ENCODE data around the gene DNAJC1.
"Not testable (repeated sequence)": the region's sequence is repeated elsewhere in the genome, so short reads cannot be mapped to it uniquely, and the experiment has no call there.

DNAJC1 gene

GRCh38 chr10:21721000-21721665 is 282.4 kb downstream of the DNAJC1 start:
- H4K20me1 ChIP-seq (ENCODE audit: insufficient read depth, low read length), result 0 out of 2 replicates have a peak, but pooled peaks cover 5% of the 10 kb centered on the region
- no peaks in the 10 kb centered on the region for H3K9me2 ChIP-seq (ENCODE audit: low read depth, low read length)
- H3K79me2 ChIP-seq (ENCODE audit: insufficient read depth, low read length), result no peaks in the 10 kb centered on the region
- H3K27ac ChIP-seq (ENCODE audit: low read depth, low read length, poor library complexity, severe bottlenecking), result no peak overlapping the region
- no peak overlapping the region for H3K4me3 ChIP-seq (ENCODE audit: low read depth, low read length, poor library complexity, severe bottlenecking)
- no peak overlapping the region for H3K4me2 ChIP-seq (ENCODE audit: low read length)
- TF ChIP-seq, protein P1, sequence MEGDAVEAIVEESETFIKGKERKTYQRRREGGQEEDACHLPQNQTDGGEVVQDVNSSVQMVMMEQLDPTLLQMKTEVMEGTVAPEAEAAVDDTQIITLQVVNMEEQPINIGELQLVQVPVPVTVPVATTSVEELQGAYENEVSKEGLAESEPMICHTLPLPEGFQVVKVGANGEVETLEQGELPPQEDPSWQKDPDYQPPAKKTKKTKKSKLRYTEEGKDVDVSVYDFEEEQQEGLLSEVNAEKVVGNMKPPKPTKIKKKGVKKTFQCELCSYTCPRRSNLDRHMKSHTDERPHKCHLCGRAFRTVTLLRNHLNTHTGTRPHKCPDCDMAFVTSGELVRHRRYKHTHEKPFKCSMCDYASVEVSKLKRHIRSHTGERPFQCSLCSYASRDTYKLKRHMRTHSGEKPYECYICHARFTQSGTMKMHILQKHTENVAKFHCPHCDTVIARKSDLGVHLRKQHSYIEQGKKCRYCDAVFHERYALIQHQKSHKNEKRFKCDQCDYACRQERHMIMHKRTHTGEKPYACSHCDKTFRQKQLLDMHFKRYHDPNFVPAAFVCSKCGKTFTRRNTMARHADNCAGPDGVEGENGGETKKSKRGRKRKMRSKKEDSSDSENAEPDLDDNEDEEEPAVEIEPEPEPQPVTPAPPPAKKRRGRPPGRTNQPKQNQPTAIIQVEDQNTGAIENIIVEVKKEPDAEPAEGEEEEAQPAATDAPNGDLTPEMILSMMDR (IDR thresholded peaks at IDR 0.05; ENCODE audit: low read length), result no peak
- no peak for TF ChIP-seq EZH2 (IDR thresholded peaks at IDR 0.05; ENCODE audit: borderline replicate concordance, low read length)
- peaks cover 13% of the 10 kb centered on the region for H3K4me1 ChIP-seq (ENCODE audit: insufficient read depth, low read length, severe bottlenecking)
- H3K36me3 ChIP-seq (ENCODE audit: insufficient read depth, low read length), result peaks cover 10% of the 10 kb centered on the region
- H3K9me3 ChIP-seq (ENCODE audit: low read length), result no peaks in the 10 kb centered on the region
- 0 out of 2 replicates have a peak, but pooled peaks cover 9% of the 10 kb centered on the region for H3F3A ChIP-seq (ENCODE audit: insufficient read depth, low read length)
- H3K9ac ChIP-seq (ENCODE audit: low read length), result no peak overlapping the region
- no peak overlapping the region for H2AFZ ChIP-seq (ENCODE audit: low read length)
- H3K27me3 ChIP-seq (ENCODE audit: insufficient read depth, low read length), result no peaks in the 10 kb centered on the region

DNA sequence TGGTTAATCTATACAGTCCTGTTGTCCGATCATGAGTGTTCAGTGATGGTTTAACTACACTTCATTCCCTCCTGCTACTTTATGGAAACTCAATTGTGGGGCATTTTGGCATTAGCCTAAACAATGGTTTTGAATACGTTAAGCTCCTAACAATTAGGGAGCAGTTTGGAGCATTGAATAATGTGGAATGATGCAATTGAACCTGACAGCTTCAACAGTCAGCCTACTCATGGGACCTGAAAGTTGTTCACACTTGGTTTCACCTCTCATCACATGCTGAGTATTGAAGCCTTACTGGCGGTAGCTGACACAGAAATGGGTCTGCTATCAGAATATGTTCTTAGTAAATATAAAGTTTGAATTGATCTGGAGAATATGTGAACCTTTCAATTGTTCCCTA is 283.4 kb downstream of the DNAJC1 start:
- 0 out of 2 replicates have a peak, but pooled peaks cover 9% of the 10 kb centered on the region for H3F3A ChIP-seq (ENCODE audit: insufficient read depth, low read length)
- no peak overlapping the region for H3K9ac ChIP-seq (ENCODE audit: low read length)
- no peaks in the 10 kb centered on the region for H3K79me2 ChIP-seq (ENCODE audit: insufficient read depth, low read length)
- no peaks in the 10 kb centered on the region for H3K27me3 ChIP-seq (ENCODE audit: insufficient read depth, low read length)
- TF ChIP-seq, protein P1 (IDR thresholded peaks at IDR 0.05; ENCODE audit: low read length), result no peak
- TF ChIP-seq EZH2 (IDR thresholded peaks at IDR 0.05; ENCODE audit: borderline replicate concordance, low read length), result no peak
- H3K36me3 ChIP-seq (ENCODE audit: insufficient read depth, low read length), result peaks cover 19% of the 10 kb centered on the region
- H4K20me1 ChIP-seq (ENCODE audit: insufficient read depth, low read length), result 0 out of 2 replicates have a peak, but pooled peaks cover 5% of the 10 kb centered on the region
- H3K27ac ChIP-seq (ENCODE audit: low read depth, low read length, poor library complexity, severe bottlenecking), result no peak overlapping the region
- no peaks in the 10 kb centered on the region for H3K9me2 ChIP-seq (ENCODE audit: low read depth, low read length)
- H3K4me1 ChIP-seq (ENCODE audit: insufficient read depth, low read length, severe bottlenecking), result peaks cover 11% of the 10 kb centered on the region
- H3K4me2 ChIP-seq (ENCODE audit: low read length), result no peak overlapping the region
- H3K9me3 ChIP-seq (ENCODE audit: low read length), result no peaks in the 10 kb centered on the region
- no peak overlapping the region for H3K4me3 ChIP-seq (ENCODE audit: low read depth, low read length, poor library complexity, severe bottlenecking)
- H2AFZ ChIP-seq (ENCODE audit: low read length), result no peak overlapping the region

- Histone ChIP-seq H3K79me2 (ENCODE audit: insufficient read depth, low read length) (no peaks in the 10 kb centered on the region), H3K9me3 (ENCODE audit: low read length) (no peaks in the 10 kb centered on the region), H3K4me2 (ENCODE audit: low read length) (no peak overlapping the region), H3K4me3 (ENCODE audit: low read depth, low read length, poor library complexity, severe bottlenecking) (no peak overlapping the region), H3K9me2 (ENCODE audit: low read depth, low read length) (no peaks in the 10 kb centered on the region), H2AFZ (ENCODE audit: low read length) (no peak overlapping the region), H3K36me3 (ENCODE audit: insufficient read depth, low read length) (peaks cover 21% of the 10 kb centered on the region), H3F3A (ENCODE audit: insufficient read depth, low read length) (0 out of 2 replicates have a peak, but pooled peaks cover 9% of the 10 kb centered on the region), H4K20me1 (ENCODE audit: insufficient read depth, low read length) (0 out of 2 replicates have a peak, but pooled peaks cover 5% of the 10 kb centered on the region), H3K9ac (ENCODE audit: low read length) (no peak overlapping the region), H3K4me1 (ENCODE audit: insufficient read depth, low read length, severe bottlenecking) (peaks cover 6% of the 10 kb centered on the region), H3K27me3 (ENCODE audit: insufficient read depth, low read length) (no peaks in the 10 kb centered on the region), H3K27ac (ENCODE audit: low read depth, low read length, poor library complexity, severe bottlenecking) (no peak overlapping the region)
- TF ChIP-seq EZH2 (IDR thresholded peaks at IDR 0.05; ENCODE audit: borderline replicate concordance, low read length), result no peak
- TF ChIP-seq, protein P1 (IDR thresholded peaks at IDR 0.05; ENCODE audit: low read length), result no peak
Measured at GRCh38 chr10:21719502-21719901, 284.0 kb downstream of the DNAJC1 start.

- H3F3A ChIP-seq (ENCODE audit: insufficient read depth, low read length); H3K27ac ChIP-seq (ENCODE audit: low read depth, low read length, poor library complexity, severe bottlenecking); H3K4me1 ChIP-seq (ENCODE audit: insufficient read depth, low read length, severe bottlenecking); H2AFZ ChIP-seq (ENCODE audit: low read length); H3K9me2 ChIP-seq (ENCODE audit: low read depth, low read length); H3K9me3 ChIP-seq (ENCODE audit: low read length); H3K27me3 ChIP-seq (ENCODE audit: insufficient read depth, low read length); H3K9ac ChIP-seq (ENCODE audit: low read length); H3K79me2 ChIP-seq (ENCODE audit: insufficient read depth, low read length); H3K4me2 ChIP-seq (ENCODE audit: low read length); H3K4me3 ChIP-seq (ENCODE audit: low read depth, low read length, poor library complexity, severe bottlenecking); H4K20me1 ChIP-seq (ENCODE audit: insufficient read depth, low read length): not testable (repeated sequence)
- H3K36me3 ChIP-seq (ENCODE audit: insufficient read depth, low read length), result peaks cover 29% of the 10 kb centered on the region
Measured at GRCh38 chr10:21717437-21718054, 286.0 kb downstream of the DNAJC1 start.
